Measurements from ENCODE around the gene UBAC2.

- TF ChIP-seq PATZ1 (CRISPR knock-in tag; IDR thresholded peaks at IDR 0.05; ENCODE audit: borderline replicate concordance) = no peak
- TF ChIP-seq ESRRG (CRISPR knock-in tag; IDR thresholded peaks at IDR 0.05) = no peak
- TF ChIP-seq ARNTL (CRISPR knock-in tag; IDR thresholded peaks at IDR 0.05; ENCODE audit: borderline replicate concordance, low read depth) = no peak
- no peak for TF ChIP-seq POU6F1 (CRISPR knock-in tag; IDR thresholded peaks at IDR 0.05; ENCODE audit: borderline replicate concordance, low read depth)
Observed at GRCh38 chr13:99396446-99396845, 195.8 kb downstream of the UBAC2 start.
